Transverse colon (tissue), 4 donors: ENCODE results near the gene CCDC184. TPM values are rescaled to one million over a fixed set of nuclear protein-coding genes. Genes with fewer than 3 reads are reported as not detected.

Experiments used
- DNase-seq: peaks from one replicate; pipeline ENCODE4 v3.0.0-alpha.2; 2019
- H3K27ac ChIP-seq, 4 donors: fragments of 200-600 bp; sonication (generic); 2 replicates each; pipeline ENCODE4 v1.5.1; 2016 to 2018; ENCODE audit warnings: inconsistent platforms in 4 of 4
- H3K27me3 ChIP-seq: fragments of 200-600 bp; sonication (generic); 2 replicates; pipeline ENCODE4 v1.5.1; 2017; ENCODE audit warnings: inconsistent platforms
- H3K36me3 ChIP-seq, 4 donors: fragments of 200-600 bp; sonication (generic); 2 replicates each; pipeline ENCODE4 v1.5.1; 2017 to 2019; ENCODE audit warnings: inconsistent platforms in 4 of 4
- H3K4me1 ChIP-seq, 4 donors: fragments of 200-600 bp; sonication (generic); 2 replicates each; pipeline ENCODE4 v1.5.1; 2017 to 2020; ENCODE audit warnings: inconsistent platforms in 4 of 4
- H3K4me3 ChIP-seq, 4 donors: fragments of 200-600 bp; sonication (generic); 1 replicate in 1 of 4; 2 replicates in 3 of 4; pipeline versions ENCODE4 v1.5.1 to v1.6.1; 2017 to 2019; ENCODE audit warnings: inconsistent platforms in 4 of 4
- H3K9me3 ChIP-seq, 2 donors: fragments of 200-600 bp; sonication (generic); 2 replicates each; pipeline ENCODE4 v1.5.1; 2017 to 2019; ENCODE audit warnings: inconsistent platforms in 2 of 2
- EP300 ChIP-seq: sonication (generic); formaldehyde crosslinking; IDR thresholded peaks from one replicate; pipeline ENCODE4 v1.6.1; 2017; ENCODE audit warnings: antibody characterized with exemption, low read depth
- POLR2A ChIP-seq: fragments of 450-650 bp; IDR thresholded peaks from one replicate; pipeline ENCODE4 v1.6.1; 2016; ENCODE audit warnings: antibody characterized with exemption, mild to moderate bottlenecking, moderate library complexity
- POLR2AphosphoS5 ChIP-seq, 3 donors: sonication (generic); formaldehyde crosslinking; IDR thresholded peaks; one replicate each; pipeline ENCODE4 v1.6.1; 2016; ENCODE audit warnings: antibody characterized with exemption in 3 of 3
- WGBS, 2 donors: methylation state at CpG; one replicate each; pipeline ENCODE4 v1.1.5; 2018; ENCODE audit warnings: low coverage in 1 of 2; 5-methylcytosine and 5-hydroxymethylcytosine counted together
- in situ Hi-C, 4 donors: fragments of 200-750 bp; cut with MboI; loops; one replicate each; pipeline versions ENCODE4 v1.15.0 to v1.15.1; 2017; ENCODE audit warnings: low sequenced_read_pairs in 3 of 4, low pct_ligation_motif_present in 1 of 4, low pct_unique_long_range_greater_than_20kb in 1 of 4
- intact Hi-C: fragments of 100-400 bp; cut with DNase I; formaldehyde crosslinking; loops from one replicate; pipeline ENCODE4 v1.15.1; 2023; ENCODE audit warnings: low total_unique reads
- total RNA-seq, 4 donors: library from RNA; depleted of rRNA; stranded (reverse); fragments of >200 nt; gene quantifications; one replicate each; pipeline ENCODE4 v1.1.0, GENCODE V29; 2016
- TF ChIP-seq, protein P1 (sequence below), 5 experiments: fragments of 200-600 bp in 3 of 5; fragments of 450-650 bp in 2 of 5; sonication (generic) in 3 of 5; IDR thresholded peaks; 1 replicate in 2 of 5; 2 replicates in 3 of 5; pipeline ENCODE4 v1.5.1; 2016 to 2017; ENCODE audit warnings: antibody characterized with exemption in 5 of 5, inconsistent platforms in 3 of 5, mild to moderate bottlenecking in 2 of 5, moderate library complexity in 1 of 5

The CCDC184 gene
- total RNA-seq, 4 donors from 2014 or later = 0.27 to 0.79 TPM; not detected in 2

DNA sequence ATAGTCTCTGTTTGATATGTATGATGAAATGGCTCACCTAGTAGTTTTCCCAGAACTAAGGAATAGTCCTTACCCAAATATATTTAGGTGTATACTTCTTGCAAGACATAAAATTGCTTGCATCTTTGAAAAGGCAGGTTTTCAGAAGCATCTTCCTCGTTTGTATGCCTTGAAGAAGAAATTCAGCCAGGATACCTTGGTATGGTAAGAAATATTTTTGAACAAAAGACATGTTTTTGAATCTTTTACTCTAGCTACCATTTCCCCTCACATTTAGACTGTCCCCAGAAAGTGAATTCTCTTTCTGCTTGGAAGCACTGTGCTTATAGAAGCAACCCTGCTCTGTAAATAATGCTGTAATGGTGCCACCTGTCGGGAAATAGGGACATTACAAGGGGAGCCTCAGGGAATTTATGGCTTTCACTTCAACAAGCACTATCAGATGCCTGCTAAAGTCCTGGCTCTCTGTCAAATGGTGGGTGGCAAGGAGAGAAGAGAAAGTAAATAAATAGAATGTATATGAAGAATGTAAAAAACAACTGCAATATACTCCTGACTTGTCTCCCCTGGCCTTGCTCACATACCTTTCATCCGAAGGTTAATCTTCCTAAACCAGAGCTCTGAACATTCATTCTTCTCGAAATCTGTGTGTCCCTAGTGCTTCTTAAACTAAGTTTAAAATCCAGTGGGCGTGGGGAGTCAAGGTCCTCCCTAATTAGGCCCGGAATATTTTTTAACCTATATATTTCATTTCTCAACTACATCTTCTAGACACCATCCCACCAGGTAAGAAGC is 6.1 kb downstream of the CCDC184 start:
- TF ChIP-seq POLR2AphosphoS5 (IDR thresholded peaks at IDR 0.05) = no peak
- TF ChIP-seq, protein P1, sequence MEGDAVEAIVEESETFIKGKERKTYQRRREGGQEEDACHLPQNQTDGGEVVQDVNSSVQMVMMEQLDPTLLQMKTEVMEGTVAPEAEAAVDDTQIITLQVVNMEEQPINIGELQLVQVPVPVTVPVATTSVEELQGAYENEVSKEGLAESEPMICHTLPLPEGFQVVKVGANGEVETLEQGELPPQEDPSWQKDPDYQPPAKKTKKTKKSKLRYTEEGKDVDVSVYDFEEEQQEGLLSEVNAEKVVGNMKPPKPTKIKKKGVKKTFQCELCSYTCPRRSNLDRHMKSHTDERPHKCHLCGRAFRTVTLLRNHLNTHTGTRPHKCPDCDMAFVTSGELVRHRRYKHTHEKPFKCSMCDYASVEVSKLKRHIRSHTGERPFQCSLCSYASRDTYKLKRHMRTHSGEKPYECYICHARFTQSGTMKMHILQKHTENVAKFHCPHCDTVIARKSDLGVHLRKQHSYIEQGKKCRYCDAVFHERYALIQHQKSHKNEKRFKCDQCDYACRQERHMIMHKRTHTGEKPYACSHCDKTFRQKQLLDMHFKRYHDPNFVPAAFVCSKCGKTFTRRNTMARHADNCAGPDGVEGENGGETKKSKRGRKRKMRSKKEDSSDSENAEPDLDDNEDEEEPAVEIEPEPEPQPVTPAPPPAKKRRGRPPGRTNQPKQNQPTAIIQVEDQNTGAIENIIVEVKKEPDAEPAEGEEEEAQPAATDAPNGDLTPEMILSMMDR (IDR thresholded peaks at IDR 0.05) = peak; percentile 76 to 95 (median 86)
- peaks cover 11% of the 10 kb centered on the region for H3K27me3 ChIP-seq
- H3K4me1 ChIP-seq = peaks cover 0 to under 1% (median 0%) of the 10 kb centered on the region in 4 donors
- no peak overlapping the region for H3K27ac ChIP-seq
- DNase-seq = peak; percentile 76
- H3K4me3 ChIP-seq = no peak overlapping the region
- H3K9me3 ChIP-seq = no peaks in the 10 kb centered on the region
- no peaks in the 10 kb centered on the region for H3K36me3 ChIP-seq
- 31 to 41% methylated on average over 5 to 6 of the region's 6 CpGs for WGBS, 2 donors
- in situ Hi-C loops (no loop called here), intact Hi-C loops (no loop called here)

DNA sequence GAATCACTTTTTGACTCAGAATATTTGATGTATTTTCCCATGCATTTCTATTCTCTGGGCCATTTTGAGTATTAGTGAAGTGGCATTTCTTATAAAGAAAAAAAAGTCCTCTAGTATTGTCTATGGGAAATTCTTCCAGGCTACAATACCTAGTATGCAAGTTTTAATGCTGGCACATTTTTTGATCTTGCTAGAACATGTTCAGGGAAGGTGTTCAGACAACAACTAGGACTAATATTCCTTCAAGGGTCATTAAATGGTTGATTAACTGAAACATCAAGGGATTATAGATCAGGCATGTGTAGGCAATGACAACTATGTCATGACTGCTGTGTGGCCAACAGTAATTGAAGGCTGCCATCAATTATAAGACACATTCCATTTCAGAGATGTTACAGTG is 7.7 kb downstream of the CCDC184 start:
- intact Hi-C loops = no loop called here
- Histone ChIP-seq H3K4me1 (no peaks in the 10 kb centered on the region), H3K27me3 (no peaks in the 10 kb centered on the region), H3K9me3 (no peaks in the 10 kb centered on the region), H3K27ac (no peak overlapping the region), H3K36me3 (no peaks in the 10 kb centered on the region), H3K4me3 (no peak overlapping the region)
- in situ Hi-C loops = no loop called here
- no peak for DNase-seq
- TF ChIP-seq POLR2A (no peak), EP300 (no peak), POLR2AphosphoS5 (IDR thresholded peaks at IDR 0.05) (no peak)
- TF ChIP-seq, protein P1 (IDR thresholded peaks at IDR 0.05) = no peak

DNA sequence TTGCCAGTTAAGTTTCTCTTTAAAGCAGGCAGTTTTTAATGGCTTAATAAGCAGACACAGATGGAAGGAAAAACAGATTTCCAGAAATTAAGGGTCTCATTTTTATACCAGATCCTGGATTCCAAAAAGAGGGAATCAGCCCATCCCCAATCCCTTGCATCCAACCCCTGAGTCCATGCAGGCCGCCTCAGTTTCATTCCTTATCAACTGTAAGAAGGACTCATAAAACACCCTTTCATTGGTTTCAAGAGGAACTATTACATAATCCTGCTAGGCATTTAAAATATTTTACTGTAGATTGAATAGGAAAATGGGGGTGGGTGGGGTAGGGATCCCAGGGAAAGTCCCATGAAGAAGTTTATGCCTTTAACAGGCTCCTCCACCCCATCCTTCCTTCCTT is 9.4 kb downstream of the CCDC184 start:
- no peak overlapping the region for H3K4me3 ChIP-seq
- H3K27me3 ChIP-seq = no peaks in the 10 kb centered on the region
- H3K36me3 ChIP-seq = no peaks in the 10 kb centered on the region
- H3K4me1 ChIP-seq = peaks cover 0 to 10% (median 4%) of the 10 kb centered on the region in 4 donors
- in situ Hi-C loops (no loop called here), intact Hi-C loops (no loop called here)
- DNase-seq = no peak
- WGBS, 2 donors = 70 to 77% methylated on average over 1 of the region's 1 CpG
- no peak overlapping the region for H3K27ac ChIP-seq
- TF ChIP-seq POLR2A (no peak), EP300 (no peak), POLR2AphosphoS5 (IDR thresholded peaks at IDR 0.05) (no peak)
- TF ChIP-seq, protein P1 (IDR thresholded peaks at IDR 0.05) = no peak
- no peaks in the 10 kb centered on the region for H3K9me3 ChIP-seq

DNA sequence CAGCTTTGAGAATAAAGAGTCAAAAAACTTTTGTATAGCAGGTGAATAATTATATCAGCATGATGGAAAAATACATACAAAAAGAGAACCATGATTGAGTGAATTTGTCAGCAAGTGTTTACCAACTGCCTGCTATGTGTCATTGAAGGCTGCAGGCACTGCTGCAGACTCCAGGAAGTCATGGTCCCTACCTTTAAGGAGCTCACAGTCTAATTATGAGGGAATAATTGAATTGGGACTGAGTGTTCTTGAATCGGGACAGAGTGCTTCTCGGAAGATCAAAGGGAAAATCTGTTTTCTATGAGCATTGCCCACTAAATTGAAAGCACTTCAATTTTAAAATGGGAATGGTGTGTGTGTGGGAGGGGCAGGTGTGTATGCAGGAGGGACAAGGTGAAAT is 10.2 kb downstream of the CCDC184 start:
- no peak for DNase-seq
- intact Hi-C loops (no loop called here), in situ Hi-C loops (no loop called here)
- Histone ChIP-seq H3K4me1 (peaks cover 0 to 10% (median 4%) of the 10 kb centered on the region in 4 donors), H3K27ac (no peak overlapping the region), H3K27me3 (no peaks in the 10 kb centered on the region), H3K4me3 (no peak overlapping the region), H3K36me3 (no peaks in the 10 kb centered on the region), H3K9me3 (no peaks in the 10 kb centered on the region)
- 40 to 48% methylated on average over 1 to 2 of the region's 2 CpGs for WGBS, 2 donors
- TF ChIP-seq POLR2AphosphoS5 (IDR thresholded peaks at IDR 0.05) (no peak), EP300 (no peak), POLR2A (no peak)
- TF ChIP-seq, protein P1 (IDR thresholded peaks at IDR 0.05) = no peak
